Caco-2 (cell line): ENCODE measurements around the gene PXYLP1. TPM values are rescaled to one million over a fixed set of nuclear protein-coding genes. Genes with fewer than 3 reads are reported as not detected.

Experiments
- BruUV-seq: library from RNA; stranded (reverse); fragments of 400-500 nt; replicated peaks from 2 replicates; lab custom pipeline; 2021; lab: Mats Ljungman, UMichigan
- CTCF ChIA-PET: fragments of 300-600 bp; sonication (Branson Sonifier 250); formaldehyde crosslinking; loops from one replicate; lab custom pipeline; 2022; ENCODE audit warnings: antibody characterized with exemption; lab: Charles Lee
- POLR2A ChIA-PET: fragments of 300-600 bp; sonication (Branson Sonifier 250); formaldehyde crosslinking; loops from one replicate; lab custom pipeline; 2022; ENCODE audit warnings: antibody characterized with exemption; lab: Charles Lee
- DNase-seq, 2 experiments: peaks; one replicate each; pipeline versions ENCODE4 v3.0.0 to v3.0.0-alpha.2; 2020 to 2022
- H3K27me3 ChIP-seq: replicated peaks from 2 replicates; pipeline ENCODE4 v1.6.0; 2011; ENCODE audit warnings: low read length; ENCODE audit not compliant: control insufficient read depth, insufficient read depth
- H3K36me3 ChIP-seq: 2 replicates; pipeline ENCODE4 v1.5.1; 2011; ENCODE audit warnings: low read length; ENCODE audit not compliant: control insufficient read depth, insufficient read depth
- H3K4me1 ChIP-seq: fragments of 250-450 bp; sonication (Bioruptor Pico); 2 replicates; pipeline ENCODE4 v1.5.1; 2020; ENCODE audit warnings: mild to moderate bottlenecking
- H3K4me3 ChIP-seq: 2 replicates; pipeline ENCODE4 v1.5.1; 2011; ENCODE audit warnings: low read depth, mild to moderate bottlenecking, control low read depth, low read length
- H3K9me3 ChIP-seq: fragments of 250-450 bp; sonication (Bioruptor Pico); 2 replicates; pipeline ENCODE4 v1.5.1; 2020; ENCODE audit warnings: mild to moderate bottlenecking, moderate library complexity
- H3K27ac Mint-ChIP-seq: one replicate; pipeline ENCODE4 v1.8.0; 2022; ENCODE audit warnings: mixed read lengths; ENCODE audit not compliant: unreplicated experiment
- H3K27me3 Mint-ChIP-seq: one replicate; pipeline ENCODE4 v1.8.0; 2022; ENCODE audit warnings: mixed read lengths; ENCODE audit not compliant: insufficient read depth, unreplicated experiment
- H3K36me3 Mint-ChIP-seq: one replicate; pipeline ENCODE4 v1.8.0; 2022; ENCODE audit warnings: mild to moderate bottlenecking, mixed read lengths; ENCODE audit not compliant: insufficient read depth, unreplicated experiment
- H3K4me1 Mint-ChIP-seq: one replicate; pipeline ENCODE4 v1.8.0; 2022; ENCODE audit warnings: low read depth, mixed read lengths; ENCODE audit not compliant: unreplicated experiment
- H3K4me3 Mint-ChIP-seq: one replicate; pipeline ENCODE4 v1.8.0; 2022; ENCODE audit warnings: mild to moderate bottlenecking, moderate library complexity, mixed read lengths; ENCODE audit not compliant: unreplicated experiment
- H3K9me3 Mint-ChIP-seq: one replicate; pipeline ENCODE4 v1.8.0; 2022; ENCODE audit warnings: mixed read lengths; ENCODE audit not compliant: unreplicated experiment
- intact Hi-C: fragments of 100-400 bp; cut with micrococcal nuclease; formaldehyde crosslinking; loops from one replicate; pipeline ENCODE4 v1.10.0; 2022; ENCODE audit not compliant: unreplicated experiment
- total RNA-seq: library from RNA; stranded (reverse); gene quantifications from 2 replicates; pipeline ENCODE4 v1.2.3, GENCODE V29; 2022
- TF ChIP-seq, protein P1 (sequence below), 2 experiments: fragments of 200-600 bp in 1 of 2; IDR thresholded peaks; 1 replicate in 1 of 2; 2 replicates in 1 of 2; pipeline versions ENCODE4 v1.5.1 to v1.8.0; 2011 to 2022; ENCODE audit warnings: antibody characterized with exemption in 1 of 2, control low read depth in 1 of 2, inconsistent platforms in 1 of 2, low read depth in 1 of 2, low read length in 1 of 2, mild to moderate bottlenecking in 1 of 2, moderate library complexity in 1 of 2; ENCODE audit not compliant: insufficient read depth in 1 of 2, severe bottlenecking in 1 of 2, unreplicated experiment in 1 of 2

PXYLP1 gene
- total RNA-seq, 1 experiment from 2014 or later = 24.6 TPM

DNA sequence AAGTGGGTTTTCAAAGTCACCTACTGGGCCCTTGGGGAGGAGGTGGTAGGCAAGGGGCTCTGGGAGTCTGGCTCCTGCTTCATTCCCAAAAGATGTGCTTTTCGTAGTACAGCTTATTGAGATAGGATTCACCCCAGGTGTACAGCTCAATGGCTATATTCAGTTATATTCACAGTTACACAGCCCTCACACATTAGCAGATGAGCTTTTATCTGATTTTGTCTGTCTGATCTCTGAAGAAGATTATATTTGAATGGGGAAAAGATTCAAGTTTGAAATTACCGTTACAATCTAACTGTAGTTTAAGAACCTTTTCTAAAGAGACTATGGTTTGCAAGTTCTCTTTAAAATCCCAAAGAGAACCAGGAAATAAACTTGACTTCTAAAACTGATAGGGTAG lies 27.3 kb downstream of the PXYLP1 start:
- POLR2A ChIA-PET = no interaction called here
- DNase-seq = no peak
- Mint-ChIP-seq H3K4me1 (no peaks in the 10 kb centered on the region), H3K9me3 (no peaks in the 10 kb centered on the region), H3K27ac (no peak overlapping the region), H3K4me3 (no peak overlapping the region), H3K36me3 (peaks cover 7% of the 10 kb centered on the region), H3K27me3 (no peaks in the 10 kb centered on the region)
- no TSS peak for BruUV-seq
- TF ChIP-seq, protein P1, sequence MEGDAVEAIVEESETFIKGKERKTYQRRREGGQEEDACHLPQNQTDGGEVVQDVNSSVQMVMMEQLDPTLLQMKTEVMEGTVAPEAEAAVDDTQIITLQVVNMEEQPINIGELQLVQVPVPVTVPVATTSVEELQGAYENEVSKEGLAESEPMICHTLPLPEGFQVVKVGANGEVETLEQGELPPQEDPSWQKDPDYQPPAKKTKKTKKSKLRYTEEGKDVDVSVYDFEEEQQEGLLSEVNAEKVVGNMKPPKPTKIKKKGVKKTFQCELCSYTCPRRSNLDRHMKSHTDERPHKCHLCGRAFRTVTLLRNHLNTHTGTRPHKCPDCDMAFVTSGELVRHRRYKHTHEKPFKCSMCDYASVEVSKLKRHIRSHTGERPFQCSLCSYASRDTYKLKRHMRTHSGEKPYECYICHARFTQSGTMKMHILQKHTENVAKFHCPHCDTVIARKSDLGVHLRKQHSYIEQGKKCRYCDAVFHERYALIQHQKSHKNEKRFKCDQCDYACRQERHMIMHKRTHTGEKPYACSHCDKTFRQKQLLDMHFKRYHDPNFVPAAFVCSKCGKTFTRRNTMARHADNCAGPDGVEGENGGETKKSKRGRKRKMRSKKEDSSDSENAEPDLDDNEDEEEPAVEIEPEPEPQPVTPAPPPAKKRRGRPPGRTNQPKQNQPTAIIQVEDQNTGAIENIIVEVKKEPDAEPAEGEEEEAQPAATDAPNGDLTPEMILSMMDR (IDR thresholded peaks at IDR 0.05; ENCODE audit: insufficient read depth in 1 of 2, low read depth in 1 of 2, low read length in 1 of 2, severe bottlenecking in 1 of 2, unreplicated experiment in 1 of 2) = no peak
- Histone ChIP-seq H3K36me3 (no peaks in the 10 kb centered on the region), H3K4me1 (no peaks in the 10 kb centered on the region), H3K27me3 (no peaks in the 10 kb centered on the region), H3K4me3 (no peak overlapping the region), H3K9me3 (no peaks in the 10 kb centered on the region)
- CTCF ChIA-PET = interaction anchor here (1.1 kb wide), 1 partner anchor 27 kb away, joined by 3 read pairs; the partner anchor contains the start of gene PXYLP1
- intact Hi-C loops = no loop called here

DNA sequence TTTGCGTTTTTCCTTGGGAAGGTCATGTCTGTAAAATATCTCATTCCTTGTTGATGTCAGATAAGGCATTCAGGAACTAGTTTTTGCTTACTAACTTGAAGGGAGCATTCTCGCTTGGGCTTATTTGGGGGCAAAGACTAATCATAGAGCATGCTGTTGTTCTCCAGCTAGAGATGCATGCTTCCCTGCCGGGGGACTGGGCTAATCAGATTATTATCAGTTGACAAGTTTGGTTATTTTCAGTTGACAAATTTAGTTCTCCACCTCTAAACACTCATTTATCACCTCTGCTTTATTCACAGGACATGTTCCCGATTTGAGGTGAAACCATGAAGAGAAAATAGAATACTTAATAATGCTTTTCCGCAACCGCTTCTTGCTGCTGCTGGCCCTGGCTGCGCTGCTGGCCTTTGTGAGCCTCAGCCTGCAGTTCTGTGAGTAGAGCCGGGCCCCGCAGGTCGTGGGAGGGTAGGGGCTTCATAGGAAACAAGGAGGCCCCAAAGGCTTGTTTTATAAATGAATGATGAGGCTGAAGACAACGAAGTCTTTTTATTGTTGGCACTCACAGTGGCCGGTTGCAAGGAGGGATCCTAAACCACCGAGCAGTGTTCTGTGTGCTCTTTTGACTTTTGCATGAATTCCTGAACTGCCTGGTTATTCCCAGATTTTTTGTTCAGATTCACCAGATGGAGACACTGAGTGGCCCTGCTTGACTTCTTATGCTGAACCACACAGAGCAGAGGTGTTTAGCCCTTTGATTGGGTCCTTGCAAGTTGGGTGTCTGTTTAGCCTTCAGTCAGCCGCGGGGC lies 28.4 kb downstream of the PXYLP1 start:
- intact Hi-C loops = no loop called here
- H3K4me1 ChIP-seq = no peaks in the 10 kb centered on the region
- Mint-ChIP-seq H3K4me3 (no peak overlapping the region), H3K27ac (no peak overlapping the region), H3K4me1 (no peaks in the 10 kb centered on the region), H3K9me3 (no peaks in the 10 kb centered on the region), H3K27me3 (no peaks in the 10 kb centered on the region), H3K36me3 (peaks cover 11% of the 10 kb centered on the region)
- no peaks in the 10 kb centered on the region for H3K27me3 ChIP-seq
- DNase-seq = no peak
- TF ChIP-seq, protein P1 (IDR thresholded peaks at IDR 0.05; ENCODE audit: insufficient read depth in 1 of 2, low read depth in 1 of 2, low read length in 1 of 2, severe bottlenecking in 1 of 2, unreplicated experiment in 1 of 2) = no peak
- H3K36me3 ChIP-seq = no peaks in the 10 kb centered on the region
- CTCF ChIA-PET = no interaction called here
- H3K9me3 ChIP-seq = no peaks in the 10 kb centered on the region
- no peak overlapping the region for H3K4me3 ChIP-seq
- BruUV-seq = no TSS peak
- POLR2A ChIA-PET = no interaction called here

DNA sequence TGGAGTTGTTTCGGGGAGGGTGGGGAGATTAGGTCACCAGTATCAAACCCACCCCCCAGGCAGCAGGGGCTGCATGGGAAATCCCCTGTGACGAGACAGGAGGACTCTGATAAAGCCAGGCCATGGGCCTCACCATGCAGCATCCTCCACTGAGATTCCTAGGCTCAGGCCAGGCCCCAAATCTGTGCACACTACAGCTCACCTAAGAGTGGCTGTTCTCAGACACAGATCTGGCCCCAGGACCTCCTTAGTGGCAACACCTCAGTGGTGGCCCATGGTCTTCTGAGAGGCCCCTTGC lies 29.0 kb downstream of the PXYLP1 start:
- ChIA-PET CTCF (no interaction called here), POLR2A (no interaction called here)
- BruUV-seq = no TSS peak
- TF ChIP-seq, protein P1 (IDR thresholded peaks at IDR 0.05; ENCODE audit: insufficient read depth in 1 of 2, low read depth in 1 of 2, low read length in 1 of 2, severe bottlenecking in 1 of 2, unreplicated experiment in 1 of 2) = no peak
- Mint-ChIP-seq H3K27ac (no peak overlapping the region), H3K4me1 (no peaks in the 10 kb centered on the region), H3K9me3 (no peaks in the 10 kb centered on the region), H3K4me3 (no peak overlapping the region), H3K36me3 (peaks cover 12% of the 10 kb centered on the region), H3K27me3 (no peaks in the 10 kb centered on the region)
- intact Hi-C loops = no loop called here
- no peaks in the 10 kb centered on the region for H3K36me3 ChIP-seq
- DNase-seq = no peak
- no peaks in the 10 kb centered on the region for H3K4me1 ChIP-seq
- H3K4me3 ChIP-seq = no peak overlapping the region
- H3K27me3 ChIP-seq = no peaks in the 10 kb centered on the region
- H3K9me3 ChIP-seq = no peaks in the 10 kb centered on the region
